IPS-15b (cell line): Measurements from ENCODE around the gene TFRC.
A peak's percentile ranks its signal among the peaks of the same experiment; 100 is the strongest.

Experiments used
- H3K27me3 ChIP-seq: one replicate; pipeline ENCODE4 v1.6.1; 2013; ENCODE audit warnings: low read length; ENCODE audit not compliant: control insufficient read depth, insufficient read depth
- H3K36me3 ChIP-seq: one replicate; pipeline ENCODE4 v1.6.1; 2013; ENCODE audit warnings: low read length; ENCODE audit not compliant: control insufficient read depth, insufficient read depth
- H3K4me1 ChIP-seq: one replicate; pipeline ENCODE4 v1.6.1; 2013; ENCODE audit warnings: mild to moderate bottlenecking, low read length; ENCODE audit not compliant: control insufficient read depth, insufficient read depth
- H3K4me3 ChIP-seq: one replicate; pipeline ENCODE4 v1.5.1; 2013; ENCODE audit warnings: low read depth, low read length
- H3K9ac ChIP-seq: one replicate; pipeline ENCODE4 v1.6.1; 2013; ENCODE audit warnings: low read depth, mild to moderate bottlenecking, low read length
- H3K9me3 ChIP-seq: one replicate; pipeline ENCODE4 v1.6.1; 2013; ENCODE audit warnings: mild to moderate bottlenecking, low read length; ENCODE audit not compliant: control insufficient read depth, insufficient read depth

The TFRC gene

DNA sequence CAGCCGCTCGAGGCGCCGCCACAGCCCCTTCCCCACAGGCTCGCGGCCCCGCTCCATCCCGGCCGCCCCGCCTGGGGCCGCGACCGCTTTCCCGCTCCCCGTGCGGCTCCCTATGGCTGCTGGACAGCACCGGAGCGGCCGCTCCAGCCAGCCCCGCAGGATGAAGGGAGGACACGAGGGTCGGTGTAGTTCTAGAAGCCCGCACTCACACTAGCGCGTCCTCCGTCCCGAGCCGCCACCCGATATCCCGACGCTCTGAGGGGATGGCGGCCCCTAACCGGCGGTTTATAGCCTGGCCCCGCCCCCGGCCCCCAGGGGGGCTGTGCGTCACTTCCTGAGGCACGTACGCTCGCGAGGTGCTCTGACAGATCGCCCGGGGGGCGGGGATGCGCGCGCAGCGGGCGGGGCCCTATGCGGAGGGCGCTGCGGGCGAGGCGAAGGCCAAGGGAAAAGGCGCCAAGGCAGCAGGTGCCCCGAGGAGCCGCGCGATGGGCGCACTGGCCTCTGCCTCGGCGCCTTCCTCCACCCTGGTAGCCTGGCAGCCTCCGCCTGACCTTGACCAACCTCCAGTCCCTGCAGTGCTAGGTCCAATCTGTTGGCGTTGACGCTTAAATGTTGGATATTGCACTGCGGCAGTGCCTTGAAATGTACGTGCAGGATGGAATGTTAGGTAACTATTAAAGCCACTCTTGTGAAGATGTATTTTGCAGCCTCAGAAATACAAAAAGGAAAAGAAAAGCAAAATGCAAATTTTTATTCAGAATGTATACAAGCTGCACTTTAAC, at the start of gene TFRC:
Gene TFRC, minus strand, starts transcription at position 257 of the 785 bp plus-strand sequence. CDS start 4,991 bp downstream, outside the sequence.
- Histone ChIP-seq H3K4me1 (peaks cover 2% of the 10 kb centered on the region), H3K9me3 (no peaks in the 10 kb centered on the region), H3K4me3 (peak within 1 kb of the TSS; percentile 61), H3K36me3 (peaks cover 2% of the 10 kb centered on the region), H3K27me3 (no peaks in the 10 kb centered on the region), H3K9ac (peak within 1 kb of the TSS; percentile 93)

GRCh38 chr3:196128172-196128843, 46.4 kb upstream of the TFRC start:
- no peak overlapping the region for H3K9ac ChIP-seq
- H3K27me3 ChIP-seq, result no peaks in the 10 kb centered on the region
- no peaks in the 10 kb centered on the region for H3K4me1 ChIP-seq
- no peaks in the 10 kb centered on the region for H3K9me3 ChIP-seq
- H3K36me3 ChIP-seq, result no peaks in the 10 kb centered on the region
- H3K4me3 ChIP-seq, result no peak overlapping the region

DNA sequence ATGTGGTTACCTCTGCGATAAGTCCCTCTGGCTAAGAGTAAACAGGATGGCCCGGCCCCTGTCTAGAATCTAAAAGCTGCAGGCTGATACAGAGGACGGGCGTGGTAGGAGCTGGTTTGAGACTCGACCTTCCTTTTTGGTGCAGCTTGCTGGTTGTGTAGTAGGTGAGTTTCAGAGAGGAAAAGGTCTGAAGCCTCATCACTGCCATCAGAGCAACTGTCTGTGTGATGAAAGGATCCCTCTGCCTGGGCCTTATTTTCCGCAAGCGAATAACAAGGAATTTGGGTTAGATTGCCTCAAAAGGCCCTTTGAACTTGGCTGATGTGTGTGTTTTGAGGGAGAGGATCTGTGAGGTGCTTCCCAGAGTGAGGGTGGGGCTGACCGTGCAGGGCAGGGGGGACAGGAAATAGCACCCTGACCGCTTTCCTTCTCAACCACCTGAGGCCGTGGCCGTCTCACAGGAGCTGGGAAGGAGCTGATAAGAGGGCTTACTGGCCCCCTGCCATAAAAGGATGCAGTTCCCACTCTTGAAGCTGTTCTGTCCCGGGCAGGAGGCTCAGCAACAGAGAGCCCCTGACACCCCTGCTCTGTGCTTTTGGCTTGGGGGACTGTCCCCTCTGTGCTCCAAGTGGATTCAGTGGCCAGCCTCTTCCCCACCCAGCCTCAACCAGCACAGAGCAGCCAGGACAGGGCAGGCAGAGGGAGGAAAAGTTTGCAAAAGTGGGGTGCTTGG, 45.6 kb upstream of the TFRC start:
- H3K4me1 ChIP-seq, result no peaks in the 10 kb centered on the region
- no peak overlapping the region for H3K9ac ChIP-seq
- no peaks in the 10 kb centered on the region for H3K27me3 ChIP-seq
- H3K9me3 ChIP-seq, result no peaks in the 10 kb centered on the region
- H3K36me3 ChIP-seq, result no peaks in the 10 kb centered on the region
- no peak overlapping the region for H3K4me3 ChIP-seq

- no peaks in the 10 kb centered on the region for H3K4me1 ChIP-seq
- H3K9me3 ChIP-seq, result no peaks in the 10 kb centered on the region
- no peaks in the 10 kb centered on the region for H3K27me3 ChIP-seq
- H3K9ac ChIP-seq, result no peak overlapping the region
- H3K4me3 ChIP-seq, result no peak overlapping the region
- H3K36me3 ChIP-seq, result no peaks in the 10 kb centered on the region
Measured at GRCh38 chr3:196124608-196125007, 42.7 kb upstream of the TFRC start.

- Histone ChIP-seq H3K9ac (no peak overlapping the region), H3K4me3 (no peak overlapping the region), H3K27me3 (no peaks in the 10 kb centered on the region), H3K4me1 (no peaks in the 10 kb centered on the region), H3K36me3 (no peaks in the 10 kb centered on the region), H3K9me3 (no peaks in the 10 kb centered on the region)
Measured at GRCh38 chr3:196122688-196123046, 40.8 kb upstream of the TFRC start.

DNA sequence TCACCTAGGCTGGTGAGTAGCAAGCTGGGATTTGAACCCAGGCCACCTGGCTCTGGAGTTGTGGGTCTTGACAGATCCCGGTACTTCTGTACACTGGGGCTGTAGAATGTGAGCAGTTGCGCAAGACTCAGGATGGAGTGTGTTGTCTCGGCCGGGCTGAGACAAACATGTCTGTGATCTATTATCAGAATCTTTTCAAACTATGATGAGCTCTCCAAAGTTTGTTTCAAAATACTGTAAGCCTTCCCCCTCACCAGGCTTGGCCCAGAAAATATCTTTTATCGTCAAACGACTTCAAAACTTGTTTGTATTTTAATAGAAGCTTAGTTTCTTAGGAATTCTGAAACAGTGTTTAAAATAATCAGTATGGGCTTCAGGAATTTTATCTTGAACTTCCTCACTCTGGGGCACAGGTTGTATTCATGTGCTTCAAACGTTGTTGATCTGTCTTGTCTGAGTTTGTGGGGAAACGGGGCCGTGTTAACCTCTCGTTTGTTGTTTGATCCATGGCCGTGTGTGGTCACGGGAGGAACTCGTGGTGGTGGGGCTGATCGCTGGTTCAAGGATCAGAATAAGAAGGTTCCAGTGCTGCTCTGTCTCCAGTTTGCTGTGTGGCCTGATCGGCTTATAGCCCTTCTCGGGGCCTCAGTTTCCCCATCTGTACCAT, 40.3 kb upstream of the TFRC start:
- H3K36me3 ChIP-seq, result no peaks in the 10 kb centered on the region
- H3K9me3 ChIP-seq, result no peaks in the 10 kb centered on the region
- H3K4me3 ChIP-seq, result no peak overlapping the region
- no peaks in the 10 kb centered on the region for H3K4me1 ChIP-seq
- H3K9ac ChIP-seq, result no peak overlapping the region
- no peaks in the 10 kb centered on the region for H3K27me3 ChIP-seq

- no peaks in the 10 kb centered on the region for H3K27me3 ChIP-seq
- H3K9ac ChIP-seq, result no peak overlapping the region
- H3K4me1 ChIP-seq, result no peaks in the 10 kb centered on the region
- no peak overlapping the region for H3K4me3 ChIP-seq
- H3K36me3 ChIP-seq, result no peaks in the 10 kb centered on the region
- no peaks in the 10 kb centered on the region for H3K9me3 ChIP-seq
Measured at GRCh38 chr3:196121066-196121465, 39.2 kb upstream of the TFRC start.

DNA sequence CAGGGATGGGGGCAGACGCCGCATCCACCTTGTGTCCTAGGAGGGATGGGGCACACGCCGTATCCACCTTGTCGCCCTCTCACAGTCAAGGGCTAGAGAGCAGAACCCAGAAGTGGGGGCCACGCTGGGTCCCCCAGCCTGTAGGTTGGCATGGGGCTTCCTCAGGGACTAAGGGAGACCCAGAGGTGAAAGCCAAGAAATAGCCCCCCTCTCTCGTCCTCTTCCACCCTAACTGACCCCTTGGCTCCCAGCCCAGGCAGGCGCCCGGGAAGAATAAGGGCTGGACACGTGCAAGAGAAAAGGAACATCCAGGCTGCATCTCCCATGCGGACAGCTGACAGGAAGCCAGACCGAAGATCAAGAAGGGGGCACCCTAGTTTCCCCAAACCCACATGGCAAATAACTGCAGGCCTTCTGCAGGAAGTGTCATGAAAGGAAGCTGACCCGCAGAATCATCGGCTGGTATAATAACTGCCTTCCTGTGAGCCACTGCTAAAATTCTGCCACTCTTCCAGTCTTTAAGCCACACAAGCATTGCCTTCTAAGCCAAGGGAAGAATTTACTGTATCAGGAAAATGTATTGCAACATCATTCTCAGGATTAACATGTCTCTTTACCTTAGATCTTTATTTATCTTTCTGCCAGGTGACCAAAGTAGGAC, 38.5 kb upstream of the TFRC start:
- no peak overlapping the region for H3K4me3 ChIP-seq

GRCh38 chr3:196117809-196118208, 35.9 kb upstream of the TFRC start:
- Histone ChIP-seq H3K4me3 (no peak overlapping the region), H3K4me1 (no peaks in the 10 kb centered on the region), H3K9ac (no peak overlapping the region), H3K9me3 (no peaks in the 10 kb centered on the region), H3K27me3 (no peaks in the 10 kb centered on the region), H3K36me3 (no peaks in the 10 kb centered on the region)

More for the DNA sequence above, 38.5 kb upstream of the TFRC start:
- Histone ChIP-seq H3K9me3 (no peaks in the 10 kb centered on the region), H3K9ac (no peak overlapping the region), H3K27me3 (no peaks in the 10 kb centered on the region), H3K36me3 (no peaks in the 10 kb centered on the region), H3K4me1 (no peaks in the 10 kb centered on the region)

DNA sequence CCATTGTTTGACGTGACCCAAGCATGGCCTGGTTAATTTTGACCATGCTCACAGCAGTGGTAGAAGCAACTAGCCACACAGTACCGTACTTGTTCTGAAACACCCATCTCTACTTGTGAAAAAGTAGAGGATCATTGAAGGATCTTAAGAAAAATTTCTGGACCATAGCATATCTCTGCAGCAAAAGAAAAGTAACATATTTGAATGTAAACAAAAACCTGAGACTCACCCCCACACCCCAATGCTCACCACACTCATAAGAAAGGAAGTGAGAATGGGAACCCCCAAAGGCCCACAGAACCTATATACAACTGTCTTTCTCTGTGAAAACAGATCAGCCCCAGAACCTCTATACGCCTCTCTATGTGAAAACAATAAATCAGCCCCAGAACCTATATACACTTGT, 33.8 kb upstream of the TFRC start:
- H3K4me1 ChIP-seq, result no peaks in the 10 kb centered on the region
- no peaks in the 10 kb centered on the region for H3K27me3 ChIP-seq
- H3K36me3 ChIP-seq, result no peaks in the 10 kb centered on the region
- no peak overlapping the region for H3K9ac ChIP-seq
- no peak overlapping the region for H3K4me3 ChIP-seq
- no peaks in the 10 kb centered on the region for H3K9me3 ChIP-seq

- H3K9me3 ChIP-seq, result no peaks in the 10 kb centered on the region
- H3K9ac ChIP-seq, result no peak overlapping the region
- H3K4me1 ChIP-seq, result peaks cover 3% of the 10 kb centered on the region
- no peak overlapping the region for H3K4me3 ChIP-seq
- H3K27me3 ChIP-seq, result no peaks in the 10 kb centered on the region
- no peaks in the 10 kb centered on the region for H3K36me3 ChIP-seq
Measured at GRCh38 chr3:196111939-196112386, 30.1 kb upstream of the TFRC start.
